Stimulated activated naive CD4-positive, alpha-beta T cell (primary cell): ENCODE measurements around the gene NTRK2.

Experiments used
- DNase-seq, 6 experiments: peaks; one replicate each; lab custom pipeline; 2025; lab: John Stamatoyannopoulos, UW

Gene NTRK2

GRCh38 chr9:84736081-84736480 is 66.6 kb downstream of the NTRK2 start:
- DNase-seq: no peak

- no peak for DNase-seq
Measured at GRCh38 chr9:84736536-84736935, 67.0 kb downstream of the NTRK2 start.

- no peak for DNase-seq
Measured at GRCh38 chr9:84738353-84738752, 68.8 kb downstream of the NTRK2 start.

- no peak for DNase-seq
Measured at GRCh38 chr9:84742261-84742660, 72.7 kb downstream of the NTRK2 start.

- DNase-seq: no peak
Measured at GRCh38 chr9:84744195-84744594, 74.7 kb downstream of the NTRK2 start.

- no peak for DNase-seq
Measured at GRCh38 chr9:84744726-84745125, 75.2 kb downstream of the NTRK2 start.

- no peak for DNase-seq
Measured at GRCh38 chr9:84748112-84748511, 78.6 kb downstream of the NTRK2 start.

GRCh38 chr9:84750152-84750865 is 80.8 kb downstream of the NTRK2 start:
- DNase-seq: no peak

GRCh38 chr9:84751921-84752320 is 82.4 kb downstream of the NTRK2 start:
- DNase-seq: no peak

- no peak for DNase-seq
Measured at GRCh38 chr9:84754461-84754860, 84.9 kb downstream of the NTRK2 start.

GRCh38 chr9:84754881-84755280 is 85.4 kb downstream of the NTRK2 start:
- no peak for DNase-seq

GRCh38 chr9:84755380-84755779 is 85.9 kb downstream of the NTRK2 start:
- DNase-seq: no peak

GRCh38 chr9:84756171-84756570 is 86.6 kb downstream of the NTRK2 start:
- DNase-seq: no peak

- DNase-seq: no peak
Measured at GRCh38 chr9:84756731-84757130, 87.2 kb downstream of the NTRK2 start.

GRCh38 chr9:84758817-84759216 is 89.3 kb downstream of the NTRK2 start:
- DNase-seq: no peak

- DNase-seq: no peak
Measured at GRCh38 chr9:84759300-84759750, 89.8 kb downstream of the NTRK2 start.

GRCh38 chr9:84759804-84760203 is 90.3 kb downstream of the NTRK2 start:
- DNase-seq: no peak

- DNase-seq: no peak
Measured at GRCh38 chr9:84761137-84761808, 91.7 kb downstream of the NTRK2 start.

GRCh38 chr9:84772511-84772910 is 103.0 kb downstream of the NTRK2 start:
- no peak for DNase-seq

GRCh38 chr9:84773022-84773421 is 103.5 kb downstream of the NTRK2 start:
- DNase-seq: no peak

- DNase-seq: no peak
Measured at GRCh38 chr9:84775056-84775643, 105.6 kb downstream of the NTRK2 start.

GRCh38 chr9:84778570-84778969 is 109.0 kb downstream of the NTRK2 start:
- no peak for DNase-seq

GRCh38 chr9:84779883-84780282 is 110.4 kb downstream of the NTRK2 start:
- DNase-seq: no peak
